ENCODE data around the gene TBX2.

GRCh38 chr17:61362396-61362795 lies 37.2 kb upstream of the TBX2 start:
- TF ChIP-seq CTCF (IDR thresholded peaks at IDR 0.05) (no peak), POLR2A (IDR thresholded peaks at IDR 0.05) (no peak)
